GM10266 (cell line): ENCODE measurements around the gene SFXN2.

Experiments used
- DNase-seq: peaks from one replicate; pipeline ENCODE4 v3.0.0; 2012; ENCODE audit errors: extremely low spot score
- CTCF ChIP-seq: IDR thresholded peaks from 2 replicates; pipeline ENCODE4 v1.5.1; 2012; ENCODE audit warnings: mild to moderate bottlenecking, low read depth; ENCODE audit not compliant: control insufficient read depth, insufficient read depth; ENCODE audit errors: missing control alignments

Gene SFXN2

GRCh38 chr10:102791754-102792395 lies 77.4 kb downstream of the SFXN2 start:
- DNase-seq: no peak

More at GRCh38 chr10:102791754-102792395, 77.4 kb downstream of the SFXN2 start:
- TF ChIP-seq CTCF: no peak
